HG03571 (cell line): ENCODE measurements around the gene RHBDD1.

ENCODE experiments used
- ATAC-seq: cut with Tn5 transposase; IDR thresholded peaks from one replicate; pipeline ENCODE4 v1.9.1; 2021; ENCODE audit not compliant: unreplicated experiment

RHBDD1 gene

DNA sequence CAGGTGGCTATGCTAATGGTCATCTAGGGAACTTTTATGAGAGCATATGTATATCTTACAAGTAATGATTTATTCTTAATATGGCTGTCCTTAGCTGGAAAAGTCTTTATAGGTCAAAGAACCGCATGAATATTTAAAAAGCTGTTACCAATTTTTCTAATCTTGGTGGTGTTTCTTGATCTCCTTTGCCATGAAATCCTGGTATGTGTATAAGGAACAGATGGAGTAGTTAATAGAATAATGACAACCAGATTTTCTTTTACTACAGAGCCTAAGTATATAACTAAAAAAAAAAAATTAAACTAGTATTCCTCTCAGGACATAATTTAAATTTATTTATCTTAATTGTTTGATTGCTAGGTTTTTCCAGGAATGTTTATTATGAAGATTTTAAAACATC lies 74.5 kb downstream of the RHBDD1 start:
- no peak for ATAC-seq

DNA sequence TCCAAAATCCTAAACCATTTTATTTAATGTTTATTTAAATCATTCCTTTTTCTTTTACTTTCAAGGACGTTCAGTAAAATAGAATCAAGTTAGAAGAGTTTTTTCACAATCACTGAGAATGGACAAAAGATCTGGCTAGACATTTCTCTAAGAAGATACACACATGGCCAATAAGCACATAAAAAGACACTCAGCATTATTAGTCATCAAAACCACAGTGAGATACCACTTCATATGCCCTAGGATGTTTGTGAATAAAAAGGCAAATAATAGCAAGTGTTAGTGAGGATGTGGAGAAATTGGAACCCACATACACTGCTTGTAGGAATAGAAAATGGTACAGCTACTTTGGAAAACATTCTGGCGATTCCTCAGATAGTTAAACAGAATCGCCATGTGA lies 76.1 kb downstream of the RHBDD1 start:
- no peak for ATAC-seq

DNA sequence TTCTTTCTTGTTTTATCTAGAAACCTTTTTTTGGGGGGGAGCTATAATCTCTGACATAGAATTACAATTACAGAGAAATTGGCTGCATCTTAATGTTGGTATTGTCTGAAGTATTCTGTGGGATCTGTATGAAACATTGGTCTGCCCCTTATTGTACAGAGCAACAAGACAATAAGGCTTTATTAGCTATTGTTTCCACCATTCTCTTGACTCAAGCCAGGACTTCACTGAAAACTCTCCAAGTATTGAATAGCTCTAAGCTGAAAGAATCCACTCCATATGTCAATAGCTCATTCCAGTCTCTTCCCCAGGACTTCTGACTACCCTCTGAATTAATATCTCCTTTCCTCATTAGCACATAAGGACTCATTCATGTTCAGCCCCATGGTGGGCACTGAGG lies 77.8 kb downstream of the RHBDD1 start:
- ATAC-seq, result no peak

DNA sequence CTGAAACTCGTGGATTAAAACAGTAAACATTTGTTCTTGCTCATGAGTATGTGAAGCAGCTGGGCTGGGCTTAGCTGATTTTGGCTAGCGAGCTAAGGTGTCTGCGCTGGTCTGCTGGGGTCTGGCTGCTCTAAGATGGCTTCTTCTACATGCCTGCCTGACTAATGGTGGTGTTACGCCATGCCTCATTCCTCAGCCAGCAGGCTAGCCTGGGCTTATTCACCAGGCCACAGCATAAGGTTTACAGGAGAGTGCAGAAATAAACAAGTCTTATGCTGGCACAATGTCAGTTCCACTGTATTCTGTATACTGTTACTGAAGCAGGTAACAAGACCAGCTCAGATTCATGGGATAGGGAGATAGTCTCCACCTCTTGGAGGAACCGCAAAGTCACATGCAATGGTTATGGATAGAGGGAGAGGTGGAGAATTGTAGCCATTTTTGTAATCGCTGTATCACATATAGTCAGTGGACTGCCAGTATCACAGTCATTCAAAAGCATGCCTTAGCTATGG lies 80.0 kb downstream of the RHBDD1 start:
- ATAC-seq, result no peak

DNA sequence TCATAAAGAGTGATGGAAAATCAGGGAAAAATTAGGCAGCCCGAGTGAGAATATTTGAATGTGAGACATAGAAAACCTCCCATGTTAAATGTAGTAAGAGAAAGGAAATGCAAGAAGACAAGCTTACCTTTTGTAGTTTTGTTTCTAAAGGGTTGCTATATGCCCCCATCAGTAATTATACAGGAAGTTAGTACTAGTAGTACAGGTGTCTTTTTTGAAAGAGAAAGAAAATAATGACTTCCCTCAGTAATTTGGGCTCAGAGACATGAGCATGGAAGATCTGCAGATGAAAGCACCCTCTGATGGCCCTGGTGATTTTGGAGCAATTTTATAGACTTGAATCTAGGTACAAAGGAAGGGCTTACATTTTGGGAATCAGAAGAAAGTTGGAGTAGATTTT lies 80.8 kb downstream of the RHBDD1 start:
- ATAC-seq, result peak; percentile 88

DNA sequence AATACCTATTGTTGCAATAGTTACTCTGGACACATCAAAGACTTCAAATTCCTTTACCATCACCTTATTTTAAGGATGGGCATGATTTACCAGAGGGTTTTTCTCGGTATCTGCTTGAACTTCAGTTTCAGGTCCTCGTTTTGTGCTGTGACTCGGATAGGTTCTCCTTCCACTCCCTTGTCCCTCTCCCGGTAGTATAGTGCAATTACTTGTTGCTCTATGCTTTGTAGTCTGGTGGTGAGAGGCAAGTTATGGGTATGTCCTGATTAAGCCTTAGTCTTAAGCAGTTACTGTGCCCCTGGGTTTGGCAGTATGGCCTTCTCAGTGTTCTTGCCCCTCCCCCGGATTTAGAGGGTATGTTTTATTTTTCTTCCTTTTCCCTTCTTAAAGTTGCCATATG lies 96.6 kb downstream of the RHBDD1 start:
- ATAC-seq, result no peak

DNA sequence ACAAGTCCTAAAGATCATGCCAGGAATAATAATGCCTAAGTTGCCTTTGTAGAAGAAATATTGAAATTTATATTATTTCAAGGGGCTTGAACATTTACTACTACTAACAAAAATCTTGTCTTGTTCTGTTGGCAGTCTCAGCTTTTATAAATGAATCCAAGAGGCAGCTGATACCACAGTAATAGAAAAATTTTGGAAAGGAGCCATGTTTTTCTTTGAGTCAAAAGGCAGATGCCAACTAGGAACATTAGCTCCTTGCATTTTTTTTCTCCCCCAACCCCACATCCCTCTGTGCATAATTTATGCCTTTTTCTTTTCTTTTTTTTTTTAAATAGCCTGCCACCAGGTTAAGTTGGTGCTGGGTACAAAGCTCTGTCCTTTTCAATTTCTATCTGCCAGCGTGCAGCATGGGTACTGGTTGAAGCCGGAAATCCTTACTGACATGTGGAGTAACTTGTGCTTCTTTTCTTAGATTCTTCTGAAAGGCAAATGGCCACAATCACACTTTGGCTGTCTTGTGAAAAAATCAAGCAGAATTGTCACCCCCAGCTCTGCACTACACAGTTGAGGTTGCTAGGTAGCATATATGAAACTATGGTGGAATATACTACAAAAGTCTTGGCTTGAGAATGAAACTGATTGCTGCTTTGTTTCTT lies 98.8 kb downstream of the RHBDD1 start:
- no peak for ATAC-seq

DNA sequence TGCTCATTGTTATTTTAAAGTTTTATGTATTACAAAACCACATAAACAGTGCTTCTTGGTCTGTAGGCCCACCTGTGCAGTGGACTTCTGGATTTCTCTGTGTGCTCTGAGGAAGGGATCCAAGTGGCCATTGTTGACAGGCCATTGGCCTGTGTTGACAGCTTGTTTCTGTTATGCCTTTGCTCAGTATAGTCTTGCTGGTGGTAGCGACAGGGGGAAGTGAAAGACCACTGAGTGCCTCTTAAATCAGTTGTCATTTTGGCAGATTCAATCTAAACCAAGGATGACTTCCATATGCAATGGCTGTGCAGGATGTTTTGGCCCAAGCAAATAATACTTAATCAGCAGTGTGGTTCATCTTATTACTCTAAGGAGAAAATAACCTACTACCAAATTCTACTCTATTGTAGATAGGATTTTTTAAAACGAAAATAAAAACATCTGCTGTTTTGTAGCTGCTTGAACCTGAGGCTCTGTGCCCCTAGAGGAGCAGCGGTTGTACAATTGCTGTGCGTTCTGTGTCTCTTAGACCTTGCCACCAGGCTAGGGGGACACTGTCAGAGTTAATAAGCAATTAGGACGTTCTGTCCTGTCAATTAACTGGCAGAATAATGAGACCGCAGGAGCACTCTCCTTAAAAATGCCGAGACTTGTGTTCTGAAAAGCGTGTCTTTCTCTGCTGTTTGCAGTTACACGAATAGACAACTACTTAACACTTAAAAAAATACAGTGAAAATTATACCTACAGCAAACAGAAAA lies 108.2 kb downstream of the RHBDD1 start:
- no peak for ATAC-seq

DNA sequence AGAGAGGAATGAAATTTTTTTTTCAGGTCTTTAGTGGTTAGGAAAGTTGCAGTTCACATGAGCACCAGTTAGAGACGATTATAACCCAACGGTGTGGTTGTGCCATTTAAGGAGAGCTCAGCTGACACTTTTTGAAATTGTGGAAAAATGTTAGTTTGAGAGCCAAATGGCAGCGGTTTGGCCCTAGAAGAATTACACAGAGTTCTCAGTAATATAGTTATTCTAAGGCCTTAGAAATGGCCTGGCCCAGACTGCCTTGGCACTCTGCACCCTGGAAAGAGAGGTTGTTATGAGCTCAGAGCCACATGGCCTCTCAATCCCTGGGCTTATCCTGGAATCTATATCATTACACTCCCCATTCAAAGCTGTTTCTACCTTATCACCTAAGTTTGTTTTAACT lies 117.4 kb downstream of the RHBDD1 start:
- ATAC-seq, result no peak

DNA sequence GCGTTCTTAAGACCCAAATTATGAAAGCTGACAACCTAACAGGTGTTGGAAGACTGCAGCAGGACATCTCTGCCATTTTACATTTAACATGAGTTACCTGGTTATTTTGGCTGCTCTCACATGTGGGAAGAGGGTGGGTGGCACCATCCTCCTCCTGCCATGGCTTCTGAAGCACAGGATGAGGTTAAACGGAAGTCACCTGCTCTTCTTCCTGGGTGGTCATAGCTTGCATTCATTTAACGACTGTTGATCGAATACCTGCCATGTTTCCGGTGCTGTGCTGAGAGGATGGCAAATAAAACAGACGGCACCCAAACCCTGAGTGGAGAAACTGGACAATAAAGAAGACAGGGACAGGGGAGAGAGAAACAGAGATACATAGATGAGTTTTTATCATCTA lies 118.0 kb downstream of the RHBDD1 start:
- no peak for ATAC-seq

DNA sequence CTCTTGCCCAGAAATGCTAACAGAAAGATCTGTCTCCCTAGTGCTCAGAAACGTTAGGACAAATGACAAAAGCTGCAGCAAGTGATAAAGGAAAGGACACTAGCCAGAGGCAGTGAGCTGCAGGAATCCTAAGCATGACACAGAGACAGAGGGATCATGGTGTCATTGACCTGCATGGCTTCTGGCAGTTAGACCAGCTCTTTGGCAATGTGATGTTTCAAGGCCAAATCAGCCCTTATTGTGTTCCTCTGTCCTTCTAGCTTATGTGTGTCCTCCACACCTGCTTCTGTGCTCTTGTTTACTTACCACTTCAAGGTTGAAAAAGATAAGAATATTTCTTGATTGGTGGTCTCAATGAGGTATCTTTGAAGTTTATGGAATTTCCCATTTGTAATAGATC lies 120.8 kb downstream of the RHBDD1 start:
- no peak for ATAC-seq

DNA sequence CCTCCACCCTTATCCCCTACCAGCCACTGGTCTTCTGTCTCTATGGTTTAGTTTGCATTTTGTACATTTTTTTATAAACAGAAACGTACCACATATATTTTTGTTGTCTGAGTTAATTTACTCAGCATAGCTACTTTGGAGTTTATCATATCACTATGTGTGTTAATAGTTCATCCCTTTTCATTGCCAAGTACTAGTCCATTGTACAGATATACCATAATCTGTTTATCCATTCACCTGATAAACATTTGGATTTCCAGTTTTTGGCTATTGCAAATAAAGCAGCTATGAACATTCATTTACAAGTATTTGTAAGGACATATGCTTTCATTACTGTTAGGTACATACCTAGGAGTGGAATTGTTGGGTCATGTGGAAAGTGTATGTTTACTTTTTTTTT lies 123.6 kb downstream of the RHBDD1 start:
- no peak for ATAC-seq

DNA sequence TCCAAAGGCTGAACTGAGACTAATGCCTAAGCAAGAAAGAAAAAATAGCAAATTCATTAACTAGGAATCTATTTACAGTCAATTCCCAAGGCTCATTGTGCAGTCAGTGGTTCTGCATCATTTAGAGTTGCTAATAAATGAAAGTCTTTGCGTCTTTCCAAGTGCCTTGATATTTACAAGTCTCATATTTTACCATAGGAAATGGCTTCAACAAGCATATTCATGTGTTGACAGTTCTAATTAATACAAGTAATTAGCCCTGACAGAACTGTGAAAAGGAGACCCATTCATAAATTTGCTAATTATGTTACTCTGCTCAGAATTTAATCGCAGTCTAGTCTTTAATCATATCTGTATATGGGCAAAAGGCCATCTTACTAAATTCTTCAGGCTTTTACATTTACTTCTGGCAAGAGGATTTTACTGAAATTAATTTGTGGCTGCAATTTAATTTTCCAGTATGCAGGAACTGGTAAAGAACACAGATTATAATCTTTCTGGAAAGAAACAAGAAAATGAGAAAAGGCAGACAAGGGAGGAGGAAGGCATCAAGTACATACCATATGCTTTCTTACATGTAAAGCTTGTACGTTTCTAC lies 126.4 kb downstream of the RHBDD1 start:
- no peak for ATAC-seq

DNA sequence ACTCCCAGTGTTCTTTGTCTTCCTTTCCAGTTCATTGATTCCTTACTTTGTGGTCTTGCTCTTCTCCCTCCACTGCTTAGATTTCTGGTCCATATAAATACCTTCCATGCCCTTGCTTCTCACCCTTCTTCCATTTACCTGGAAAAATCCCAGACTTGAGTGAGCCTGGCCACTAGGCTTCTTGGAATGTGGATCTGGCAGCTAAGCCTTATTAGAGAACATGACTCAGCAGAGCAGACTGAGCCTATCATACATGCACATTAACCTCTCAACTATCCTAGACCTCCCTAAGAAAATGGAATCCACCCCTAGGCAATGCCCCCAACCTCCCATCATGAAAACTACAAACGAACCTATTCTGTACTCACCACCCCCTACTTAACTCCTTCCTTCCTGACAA lies 127.7 kb downstream of the RHBDD1 start:
- no peak for ATAC-seq

DNA sequence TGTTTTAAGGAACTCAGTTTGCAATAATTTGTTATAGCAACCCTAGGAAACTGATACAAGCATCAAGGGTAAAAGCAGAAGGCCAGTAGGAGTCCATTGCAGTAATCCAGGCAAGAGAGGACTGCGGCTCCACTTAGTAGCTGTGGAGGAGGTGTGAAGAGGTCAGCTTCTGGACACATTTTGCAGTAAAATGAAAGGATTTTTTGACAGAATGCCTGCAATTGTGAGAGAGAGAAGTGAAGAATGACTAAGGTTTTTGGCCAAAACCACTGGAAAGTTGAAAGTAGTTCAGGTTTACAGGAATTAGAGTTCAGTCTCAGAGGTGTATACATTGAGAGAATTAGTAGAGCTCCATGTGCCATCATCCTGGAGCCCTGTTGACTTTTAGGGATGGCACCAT lies 129.5 kb downstream of the RHBDD1 start:
- ATAC-seq, result no peak

DNA sequence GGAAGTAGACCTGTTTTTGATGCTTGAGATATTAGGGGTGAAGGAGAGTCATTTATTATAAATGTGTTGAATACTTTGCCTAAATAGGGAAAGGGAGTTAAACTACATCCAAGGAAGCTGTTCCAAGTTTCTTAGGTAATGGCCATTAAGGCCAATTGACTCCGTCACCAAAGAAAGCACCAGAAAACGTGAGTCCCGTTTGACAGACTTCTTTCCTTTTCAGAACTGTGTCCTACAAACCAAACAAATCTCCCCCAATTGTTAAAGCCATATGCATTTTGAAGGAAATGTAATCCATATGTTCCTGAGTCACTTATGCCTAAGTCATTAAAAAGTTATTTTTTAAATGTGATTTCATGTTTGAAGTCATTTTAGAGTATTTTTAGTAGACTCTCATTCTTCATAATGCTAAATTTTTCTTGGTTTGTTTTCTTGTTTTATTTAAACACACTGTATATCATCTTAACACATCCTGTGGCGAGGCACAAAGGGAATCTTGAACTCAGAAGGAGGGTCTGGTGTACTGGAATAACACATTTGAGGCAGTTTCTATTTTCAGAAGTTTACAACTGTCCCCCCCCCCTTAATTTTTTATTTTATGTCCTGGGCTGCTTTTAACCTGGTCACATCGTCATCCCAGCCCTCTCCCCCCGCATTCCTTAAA lies 133.7 kb downstream of the RHBDD1 start:
- ATAC-seq, result no peak

DNA sequence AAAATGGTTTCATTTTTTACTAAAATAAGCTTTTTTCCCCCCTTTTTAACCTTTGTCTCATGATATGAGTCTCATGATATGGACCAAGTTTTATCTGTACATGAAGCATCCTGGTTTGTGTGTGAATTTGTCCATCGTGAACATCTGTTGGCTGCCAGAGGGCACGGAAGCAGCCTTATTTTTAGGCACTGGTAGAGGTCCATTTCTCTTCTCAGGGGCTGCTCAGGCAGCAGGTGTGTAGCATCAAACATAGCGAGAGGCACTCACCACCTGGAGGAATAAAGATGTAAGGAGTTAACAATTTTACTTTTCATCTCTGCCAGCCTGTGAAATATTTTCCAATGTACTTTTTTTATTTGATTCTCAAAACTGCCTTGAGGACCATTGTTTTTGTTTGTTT lies 134.5 kb downstream of the RHBDD1 start:
- no peak for ATAC-seq

DNA sequence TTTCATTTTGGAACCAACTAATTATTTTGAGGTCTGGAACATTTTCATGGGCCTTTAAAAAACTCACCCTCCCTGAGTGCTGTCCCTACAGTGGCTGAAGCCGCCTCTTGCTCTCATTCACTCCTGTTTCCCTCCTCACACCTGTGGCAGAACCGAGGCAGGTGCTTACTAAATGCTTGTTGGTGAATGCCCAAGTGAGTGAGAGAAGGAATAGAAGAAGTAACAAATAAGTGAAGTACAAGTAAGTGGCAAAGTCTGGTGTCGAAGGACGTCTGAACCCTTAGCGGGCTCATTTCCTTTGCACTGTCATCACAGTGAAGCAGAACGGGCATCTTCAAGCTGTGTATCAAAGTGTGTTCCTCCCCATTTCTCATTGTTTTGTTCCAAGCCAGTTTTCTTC lies 135.2 kb downstream of the RHBDD1 start:
- ATAC-seq, result peak; percentile 59

DNA sequence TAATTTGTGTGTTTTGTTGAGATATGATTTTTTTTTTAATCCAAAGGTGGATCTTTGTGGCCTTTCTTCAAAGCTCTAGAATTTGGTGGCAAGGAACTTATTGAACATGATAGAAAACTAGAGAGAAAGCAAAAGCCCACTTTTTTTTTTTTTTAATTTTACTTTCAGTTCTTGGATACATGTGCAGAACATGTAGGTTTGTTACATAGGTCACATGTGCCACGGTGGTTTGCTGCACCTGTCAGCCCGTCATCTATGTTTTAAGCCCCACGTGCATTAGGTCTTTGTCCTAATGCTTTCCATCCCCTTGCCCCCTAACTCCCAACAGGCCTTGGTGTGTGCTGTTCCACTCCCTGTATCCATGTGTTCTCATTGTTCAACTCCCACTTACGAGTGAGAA lies 135.9 kb downstream of the RHBDD1 start:
- no peak for ATAC-seq

DNA sequence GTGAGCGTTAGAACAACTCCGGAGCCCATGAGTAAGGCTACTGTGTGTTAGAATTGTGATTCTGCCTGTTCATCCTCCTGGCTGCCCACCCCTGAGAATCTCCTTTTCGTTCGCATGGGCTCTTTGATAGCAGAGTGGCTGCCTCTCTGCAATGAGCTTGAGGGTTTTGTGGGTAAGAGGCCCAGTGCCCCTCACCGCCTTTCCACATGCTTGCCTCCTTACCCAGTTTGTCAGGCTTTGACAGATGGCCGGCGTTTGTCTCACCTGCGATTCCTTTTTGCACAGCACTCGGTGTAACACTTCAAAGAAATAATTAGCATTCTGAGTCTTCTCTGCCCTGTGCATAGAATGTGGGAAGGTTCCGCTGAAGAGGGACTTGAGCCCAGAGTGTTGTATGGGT lies 138.0 kb downstream of the RHBDD1 start:
- no peak for ATAC-seq

DNA sequence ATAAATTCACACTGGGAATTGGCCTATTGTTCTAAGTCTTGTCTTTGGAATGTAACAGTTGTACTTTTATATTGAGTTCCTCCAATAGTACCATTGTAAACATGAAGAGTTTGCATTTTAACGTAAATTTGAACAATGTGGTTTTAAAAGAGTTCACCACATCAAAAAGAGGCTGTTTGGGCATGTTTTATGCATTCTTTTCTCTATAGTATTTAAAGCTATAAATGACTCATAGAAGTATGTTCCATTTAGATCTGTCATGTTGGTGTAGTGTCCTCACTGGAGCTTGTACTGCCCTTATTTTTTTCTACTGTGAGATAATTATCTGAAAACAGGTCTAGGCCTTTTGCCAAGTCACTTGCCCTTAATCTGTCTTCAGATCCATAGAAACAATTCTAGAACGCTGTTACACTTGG lies 141.9 kb downstream of the RHBDD1 start:
- ATAC-seq, result no peak

DNA sequence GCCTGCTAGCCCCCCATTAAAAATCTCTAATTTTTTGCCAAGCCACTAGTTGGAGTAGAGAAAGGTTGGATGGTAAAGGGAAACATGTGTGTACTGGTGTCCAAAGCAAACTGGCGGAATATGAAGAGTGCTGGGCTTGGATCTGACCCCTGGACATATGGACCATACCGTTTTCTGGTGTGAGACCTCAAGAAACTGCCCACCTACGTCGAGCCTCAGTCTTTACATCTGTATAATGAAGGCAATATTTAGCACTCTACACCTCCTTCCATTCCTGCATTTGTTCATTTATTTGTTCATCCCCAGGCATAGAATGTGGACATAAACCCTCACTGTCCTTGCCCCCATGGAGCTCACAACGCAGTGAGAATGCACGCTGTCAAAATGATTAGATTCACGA lies 142.4 kb downstream of the RHBDD1 start:
- ATAC-seq, result no peak
